C4-2B (cell line): ENCODE measurements around the gene ALOX5AP.

Experiments
- H3K27ac ChIP-seq: fragments of 450-650 bp; 2 replicates; pipeline ENCODE4 v1.5.1; 2017
- CTCF ChIP-seq: fragments of 450-650 bp; conservative IDR thresholded peaks from 2 replicates; pipeline ENCODE4 v1.5.1; 2017; ENCODE audit warnings: mild to moderate bottlenecking
- ZFX ChIP-seq: fragments of 450-650 bp; IDR thresholded peaks from 2 replicates; pipeline ENCODE4 v1.6.1; 2017

The ALOX5AP gene

GRCh38 chr13:30762643-30763042, 27.3 kb downstream of the ALOX5AP start:
- no peak for TF ChIP-seq CTCF
- TF ChIP-seq ZFX, result no peak

DNA sequence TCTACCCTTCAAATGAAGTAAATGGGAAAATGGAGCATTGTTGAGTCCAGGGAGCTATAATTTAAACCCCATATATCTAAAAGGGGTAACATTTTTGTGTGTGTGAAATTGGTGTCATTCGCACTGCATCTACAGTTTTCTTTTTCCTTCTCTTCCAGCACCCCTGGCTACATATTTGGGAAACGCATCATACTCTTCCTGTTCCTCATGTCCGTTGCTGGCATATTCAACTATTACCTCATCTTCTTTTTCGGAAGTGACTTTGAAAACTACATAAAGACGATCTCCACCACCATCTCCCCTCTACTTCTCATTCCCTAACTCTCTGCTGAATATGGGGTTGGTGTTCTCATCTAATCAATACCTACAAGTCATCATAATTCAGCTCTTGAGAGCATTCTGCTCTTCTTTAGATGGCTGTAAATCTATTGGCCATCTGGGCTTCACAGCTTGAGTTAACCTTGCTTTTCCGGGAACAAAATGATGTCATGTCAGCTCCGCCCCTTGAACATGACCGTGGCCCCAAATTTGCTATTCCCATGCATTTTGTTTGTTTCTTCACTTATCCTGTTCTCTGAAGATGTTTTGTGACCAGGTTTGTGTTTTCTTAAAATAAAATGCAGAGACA, 28.6 kb downstream of the ALOX5AP start:
- no peak overlapping the region for H3K27ac ChIP-seq
- TF ChIP-seq CTCF, result no peak
- no peak for TF ChIP-seq ZFX

More at GRCh38 chr13:30762643-30763042, 27.3 kb downstream of the ALOX5AP start:
- H3K27ac ChIP-seq, result no peak overlapping the region

GRCh38 chr13:30766231-30766630, 30.9 kb downstream of the ALOX5AP start:
- TF ChIP-seq CTCF, result no peak
- no peak for TF ChIP-seq ZFX
- H3K27ac ChIP-seq, result no peak overlapping the region

DNA sequence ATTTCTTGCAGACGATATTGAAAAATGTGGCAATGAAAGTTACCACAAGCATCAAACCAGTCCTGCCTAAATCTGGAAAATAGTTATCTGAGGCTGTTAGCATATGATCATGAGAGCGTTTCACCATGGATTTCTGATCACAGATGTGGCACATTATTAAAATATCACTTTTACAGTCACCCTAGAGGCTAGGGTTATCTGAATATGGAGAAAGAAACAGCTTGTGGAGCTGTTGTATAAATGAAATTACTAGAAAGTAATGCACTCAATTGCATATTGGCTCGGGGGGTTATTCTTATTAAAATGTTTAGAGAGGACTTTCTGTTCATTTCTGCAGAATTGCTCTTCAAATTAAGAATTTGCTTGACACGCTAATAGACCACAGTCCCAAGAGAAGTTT, 35.6 kb downstream of the ALOX5AP start:
- no peak overlapping the region for H3K27ac ChIP-seq
- no peak for TF ChIP-seq CTCF
- no peak for TF ChIP-seq ZFX

GRCh38 chr13:30773561-30773960, 38.2 kb downstream of the ALOX5AP start:
- H3K27ac ChIP-seq, result no peak overlapping the region
- no peak for TF ChIP-seq CTCF
- TF ChIP-seq ZFX, result no peak

DNA sequence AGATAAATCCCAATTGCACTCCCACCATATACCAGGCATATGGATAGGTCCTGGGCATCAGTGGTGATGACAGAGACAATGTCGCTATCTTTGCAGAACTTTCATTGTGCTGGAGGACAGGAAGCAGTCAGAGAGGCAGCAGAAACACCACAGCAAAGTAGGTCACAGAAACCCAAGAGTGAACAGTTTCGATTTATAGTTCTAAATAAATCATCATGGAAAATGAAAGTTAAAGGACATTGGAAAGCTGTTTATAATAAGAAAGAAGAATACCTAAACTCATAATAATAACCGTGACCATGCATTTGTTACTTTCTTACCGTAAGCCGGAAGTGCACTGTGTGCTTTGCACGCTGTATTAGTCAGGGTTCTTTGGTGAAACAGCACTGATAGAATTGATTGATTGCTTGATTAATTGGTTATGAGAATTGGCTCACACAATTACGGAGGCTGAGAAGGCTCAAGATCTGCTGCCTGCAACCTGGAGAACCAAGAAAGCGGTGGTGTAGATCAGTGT, 38.9 kb downstream of the ALOX5AP start:
- TF ChIP-seq CTCF (no peak), ZFX (no peak)
- H3K27ac ChIP-seq, result no peak overlapping the region

DNA sequence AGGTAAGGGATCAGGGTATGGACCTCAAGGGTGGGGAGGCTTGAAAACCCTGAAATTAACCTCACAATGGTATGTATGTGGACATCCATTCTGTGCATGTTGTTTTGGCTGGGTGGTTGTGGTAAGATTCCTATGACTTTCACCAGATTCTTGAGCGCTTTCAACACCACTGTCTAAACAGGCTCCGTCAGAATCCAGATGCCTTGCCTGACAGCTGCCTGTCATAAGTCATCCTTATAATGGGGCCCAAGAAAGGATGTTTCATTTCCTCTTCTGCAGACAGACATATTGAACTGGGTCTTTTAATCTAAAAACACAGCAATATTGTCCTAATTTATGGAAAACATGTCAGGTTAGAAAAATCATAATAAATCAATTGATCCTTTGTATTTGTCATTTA, 41.3 kb downstream of the ALOX5AP start:
- TF ChIP-seq CTCF, result no peak
- TF ChIP-seq ZFX, result no peak

More for the DNA sequence above, 41.3 kb downstream of the ALOX5AP start:
- no peak overlapping the region for H3K27ac ChIP-seq
